GM18511 (cell line): Measurements from ENCODE around the gene SIPA1L3.

Experiments
- ATAC-seq: cut with Tn5 transposase; IDR thresholded peaks from one replicate; pipeline ENCODE4 v1.9.1; 2021; ENCODE audit warnings: mild to moderate bottlenecking, moderate library complexity; ENCODE audit not compliant: unreplicated experiment

The SIPA1L3 gene

GRCh38 chr19:38141108-38141507, 234.1 kb downstream of the SIPA1L3 start:
- no peak for ATAC-seq

GRCh38 chr19:38142176-38143035, 235.4 kb downstream of the SIPA1L3 start:
- no peak for ATAC-seq

- no peak for ATAC-seq
Observed at GRCh38 chr19:38143847-38144246, 236.8 kb downstream of the SIPA1L3 start.

- ATAC-seq, result no peak
Observed at GRCh38 chr19:38144667-38145066, 237.7 kb downstream of the SIPA1L3 start.

- ATAC-seq, result no peak
Observed at GRCh38 chr19:38145623-38146022, 238.6 kb downstream of the SIPA1L3 start.

GRCh38 chr19:38148337-38148736, 241.3 kb downstream of the SIPA1L3 start:
- no peak for ATAC-seq

GRCh38 chr19:38149661-38150061, 242.7 kb downstream of the SIPA1L3 start:
- no peak for ATAC-seq

- ATAC-seq, result no peak
Observed at GRCh38 chr19:38151242-38151641, 244.2 kb downstream of the SIPA1L3 start.

GRCh38 chr19:38152461-38153379, 245.7 kb downstream of the SIPA1L3 start:
- no peak for ATAC-seq

GRCh38 chr19:38155453-38155852, 248.4 kb downstream of the SIPA1L3 start:
- no peak for ATAC-seq

- ATAC-seq, result no peak
Observed at GRCh38 chr19:38158730-38159129, 251.7 kb downstream of the SIPA1L3 start.

GRCh38 chr19:38162094-38162493, 255.1 kb downstream of the SIPA1L3 start:
- ATAC-seq, result no peak

- ATAC-seq, result no peak
Observed at GRCh38 chr19:38162632-38163031, 255.6 kb downstream of the SIPA1L3 start.

GRCh38 chr19:38163419-38164290, 256.6 kb downstream of the SIPA1L3 start:
- ATAC-seq, result no peak

- no peak for ATAC-seq
Observed at GRCh38 chr19:38164526-38164925, 257.5 kb downstream of the SIPA1L3 start.

GRCh38 chr19:38165335-38165734, 258.3 kb downstream of the SIPA1L3 start:
- no peak for ATAC-seq

GRCh38 chr19:38168637-38169036, 261.6 kb downstream of the SIPA1L3 start:
- ATAC-seq, result no peak

GRCh38 chr19:38170334-38170733, 263.3 kb downstream of the SIPA1L3 start:
- ATAC-seq, result no peak

- ATAC-seq, result no peak
Observed at GRCh38 chr19:38172001-38172400, 265.0 kb downstream of the SIPA1L3 start.

- no peak for ATAC-seq
Observed at GRCh38 chr19:38173291-38174041, 266.5 kb downstream of the SIPA1L3 start.
